ENCODE measurements around the gene TAF9B. TPM values are rescaled to one million over a fixed set of nuclear protein-coding genes. Genes with fewer than 3 reads are reported as not detected.

The TAF9B gene
- total RNA-seq, 4 donors from 2014 or later = 35.8 to 71.2 (median 58.2) TPM

- H3K27me3 ChIP-seq = no peaks in the 10 kb centered on the region
- peaks cover 17 to 61% (median 41%) of the 10 kb centered on the region in 4 donors for H3K36me3 ChIP-seq
- WGBS = 71% methylated on average over 10 of the region's 10 CpGs
- H3K27ac ChIP-seq (replicated peaks in 1 of 4) = no peak overlapping the region
- no peaks in the 10 kb centered on the region for H3K9me3 ChIP-seq
- H3K4me3 ChIP-seq = no peak overlapping the region
- intact Hi-C loops (cut with DNase I) = no loop called here
- no peak for DNase-seq (ENCODE audit: extremely low spot score)
- peaks cover 10 to 68% (median 43%) of the 10 kb centered on the region in 4 donors for H3K4me1 ChIP-seq
- TF ChIP-seq EP300 (IDR thresholded peaks at IDR 0.05) (no peak), POLR2A (IDR thresholded peaks at IDR 0.05; ENCODE audit: low read depth) (no peak), CTCF (IDR thresholded peaks at IDR 0.05) (no peak), POLR2AphosphoS5 (IDR thresholded peaks at IDR 0.05) (no peak)
Observed at GRCh38 chrX:78111140-78111931, 28.1 kb downstream of the TAF9B start.

- Histone ChIP-seq H3K4me1 (peaks cover 10 to 72% (median 53%) of the 10 kb centered on the region in 4 donors), H3K4me3 (no peak overlapping the region), H3K27me3 (no peaks in the 10 kb centered on the region), H3K9me3 (no peaks in the 10 kb centered on the region), H3K36me3 (peaks cover 8 to 43% (median 23%) of the 10 kb centered on the region in 4 donors), H3K27ac (replicated peaks in 1 of 4) (peak overlapping the region in 1 of 4 donors; percentile 26)
- 73% methylated on average over 2 of the region's 2 CpGs for WGBS
- no peak for TF ChIP-seq EP300 (IDR thresholded peaks at IDR 0.05)
- no peak for TF ChIP-seq POLR2AphosphoS5 (IDR thresholded peaks at IDR 0.05)
- no peak for TF ChIP-seq POLR2A (IDR thresholded peaks at IDR 0.05; ENCODE audit: low read depth)
- no peak for TF ChIP-seq CTCF (IDR thresholded peaks at IDR 0.05)
- DNase-seq (ENCODE audit: extremely low spot score) = no peak
- intact Hi-C loops (cut with DNase I) = no loop called here
Observed at GRCh38 chrX:78109458-78109857, 30.0 kb downstream of the TAF9B start.

GRCh38 chrX:78106651-78106986 lies 32.8 kb downstream of the TAF9B start:
- TF ChIP-seq POLR2A (IDR thresholded peaks at IDR 0.05; ENCODE audit: low read depth) (no peak), CTCF (IDR thresholded peaks at IDR 0.05) (no peak), EP300 (IDR thresholded peaks at IDR 0.05) (no peak), POLR2AphosphoS5 (IDR thresholded peaks at IDR 0.05) (no peak)
- intact Hi-C loops (cut with DNase I) = no loop called here
- Histone ChIP-seq H3K9me3 (no peaks in the 10 kb centered on the region), H3K27me3 (no peaks in the 10 kb centered on the region), H3K4me1 (peaks cover 10 to 64% (median 48%) of the 10 kb centered on the region in 4 donors), H3K36me3 (peaks cover 0 to 16% (median 9%) of the 10 kb centered on the region in 4 donors), H3K4me3 (peak overlapping the region; percentile 67 to 83 (median 70)), H3K27ac (replicated peaks in 1 of 4) (peak overlapping the region; percentile 88 to 97 (median 96))
- 93% methylated on average over 1 of the region's 1 CpG for WGBS
- DNase-seq (ENCODE audit: extremely low spot score) = no peak

- DNase-seq (ENCODE audit: extremely low spot score) = no peak
- H3K27ac ChIP-seq (replicated peaks in 1 of 4) = peak overlapping the region; percentile 88 to 97 (median 96)
- no peaks in the 10 kb centered on the region for H3K27me3 ChIP-seq
- intact Hi-C loops (cut with DNase I) = no loop called here
- no peaks in the 10 kb centered on the region for H3K9me3 ChIP-seq
- TF ChIP-seq CTCF (IDR thresholded peaks at IDR 0.05) = no peak
- TF ChIP-seq POLR2A (IDR thresholded peaks at IDR 0.05; ENCODE audit: low read depth) = no peak
- no peak for TF ChIP-seq POLR2AphosphoS5 (IDR thresholded peaks at IDR 0.05)
- TF ChIP-seq EP300 (IDR thresholded peaks at IDR 0.05) = no peak
- H3K4me3 ChIP-seq = peak overlapping the region; percentile 67 to 83 (median 70)
- WGBS = 51% methylated on average over 11 of the region's 11 CpGs
- peaks cover 10 to 59% (median 46%) of the 10 kb centered on the region in 4 donors for H3K4me1 ChIP-seq
- peaks cover 0 to 11% (median 5%) of the 10 kb centered on the region in 4 donors for H3K36me3 ChIP-seq
Observed at GRCh38 chrX:78105944-78106650, 33.4 kb downstream of the TAF9B start.
